ENCODE data around the gene MAEA.

MAEA gene

GRCh38 chr4:1309261-1310010 is 19.7 kb downstream of the MAEA start:
- H3K4me2 ChIP-seq (ENCODE audit: insufficient read depth, low read length, poor library complexity, severe bottlenecking), result peak overlapping the region; percentile 59
- H2AFZ ChIP-seq (ENCODE audit: low read length), result peak overlapping the region; percentile 50
- no peak overlapping the region for H4K8ac ChIP-seq (ENCODE audit: low read depth, low read length)
- peak; percentile 90 for DNase-seq (ENCODE audit: low spot score)
- H3K36me3 ChIP-seq (replicated peaks in 1 of 2; ENCODE audit: control insufficient read depth in 2 of 2, insufficient read depth in 2 of 2, low read length in 2 of 2), result peaks cover 26 to 45% of the 10 kb centered on the region in 2 donors
- no peak overlapping the region for H2BK5ac ChIP-seq (ENCODE audit: low read length)
- H2BK15ac ChIP-seq (ENCODE audit: low read length), result no peak overlapping the region
- H3K4me3 ChIP-seq (ENCODE audit: low read length in 2 of 2), result peak overlapping the region; percentile 41 to 56
- no peak overlapping the region for H3K4ac ChIP-seq (ENCODE audit: low read length)
- H4K91ac ChIP-seq (ENCODE audit: low read depth, low read length, poor library complexity), result no peak overlapping the region
- no CpG with 5 or more reads among the region's 36 CpGs for WGBS, 2 donors (ENCODE audit: extremely low coverage in 2 of 2, insufficient read length in 2 of 2, insufficient replicate concordance in 1 of 2)
- H3K9me3 ChIP-seq (replicated peaks in 1 of 2; ENCODE audit: control insufficient read depth in 2 of 2, insufficient read depth in 1 of 2, low read depth in 1 of 2, low read length in 2 of 2), result peaks cover 6 to 21% of the 10 kb centered on the region in 2 donors
- H2BK120ac ChIP-seq (ENCODE audit: low read depth, low read length), result no peak overlapping the region
- no peak overlapping the region for H3K23ac ChIP-seq (ENCODE audit: low read depth, low read length, poor library complexity)
- H3K14ac ChIP-seq (ENCODE audit: low read length), result peak overlapping the region; percentile 5
- H3K79me1 ChIP-seq (ENCODE audit: low read depth, low read length), result peaks cover 34% of the 10 kb centered on the region
- peak overlapping the region; percentile 45 for H3K18ac ChIP-seq (ENCODE audit: low read length)
- peak overlapping the region; percentile 13 for H3K9ac ChIP-seq (ENCODE audit: low read depth, low read length, poor library complexity)
- no peaks in the 10 kb centered on the region for H3K27me3 ChIP-seq (ENCODE audit: control insufficient read depth in 3 of 3, insufficient read depth in 3 of 3, low read depth in 1 of 3, low read length in 3 of 3)
- no peak overlapping the region for H2AK5ac ChIP-seq (ENCODE audit: low read depth, low read length)
- H2BK12ac ChIP-seq (ENCODE audit: low read length), result no peak overlapping the region
- H3K4me1 ChIP-seq (ENCODE audit: control insufficient read depth in 2 of 2, insufficient read depth in 1 of 2, low read depth in 1 of 2, low read length in 2 of 2), result peaks cover 7 to 16% of the 10 kb centered on the region in 2 donors
- peak overlapping the region; percentile 74 for H3K27ac ChIP-seq (replicated peaks; ENCODE audit: low read length)

GRCh38 chr4:1310031-1310795 is 20.5 kb downstream of the MAEA start:
- H3K18ac ChIP-seq (ENCODE audit: low read length), result peak overlapping the region; percentile 11
- peak overlapping the region; percentile 41 to 56 for H3K4me3 ChIP-seq (ENCODE audit: low read length in 2 of 2)
- peak overlapping the region; percentile 17 for H3K9ac ChIP-seq (ENCODE audit: low read depth, low read length, poor library complexity)
- no peak overlapping the region for H4K8ac ChIP-seq (ENCODE audit: low read depth, low read length)
- H3K4me2 ChIP-seq (ENCODE audit: insufficient read depth, low read length, poor library complexity, severe bottlenecking), result peak overlapping the region; percentile 59
- no CpG with 5 or more reads among the region's 32 CpGs for WGBS, 2 donors (ENCODE audit: extremely low coverage in 2 of 2, insufficient read length in 2 of 2, insufficient replicate concordance in 1 of 2)
- H3K79me1 ChIP-seq (ENCODE audit: low read depth, low read length), result peaks cover 32% of the 10 kb centered on the region
- H3K27me3 ChIP-seq (ENCODE audit: control insufficient read depth in 3 of 3, insufficient read depth in 3 of 3, low read depth in 1 of 3, low read length in 3 of 3), result no peaks in the 10 kb centered on the region
- no peak overlapping the region for H3K4ac ChIP-seq (ENCODE audit: low read length)
- no peak overlapping the region for H4K91ac ChIP-seq (ENCODE audit: low read depth, low read length, poor library complexity)
- peak overlapping the region; percentile 67 for H2AK5ac ChIP-seq (ENCODE audit: low read depth, low read length)
- DNase-seq (ENCODE audit: low spot score), result no peak
- H2AFZ ChIP-seq (ENCODE audit: low read length), result no peak overlapping the region
- H2BK12ac ChIP-seq (ENCODE audit: low read length), result peak overlapping the region; percentile 76
- H3K9me3 ChIP-seq (replicated peaks in 1 of 2; ENCODE audit: control insufficient read depth in 2 of 2, insufficient read depth in 1 of 2, low read depth in 1 of 2, low read length in 2 of 2), result peaks cover 6 to 24% of the 10 kb centered on the region in 2 donors
- peak overlapping the region; percentile 36 for H2BK120ac ChIP-seq (ENCODE audit: low read depth, low read length)
- no peak overlapping the region for H2BK5ac ChIP-seq (ENCODE audit: low read length)
- H3K4me1 ChIP-seq (ENCODE audit: control insufficient read depth in 2 of 2, insufficient read depth in 1 of 2, low read depth in 1 of 2, low read length in 2 of 2), result peaks cover 7 to 16% of the 10 kb centered on the region in 2 donors
- H3K36me3 ChIP-seq (replicated peaks in 1 of 2; ENCODE audit: control insufficient read depth in 2 of 2, insufficient read depth in 2 of 2, low read length in 2 of 2), result peaks cover 29 to 45% of the 10 kb centered on the region in 2 donors
- H2BK15ac ChIP-seq (ENCODE audit: low read length), result no peak overlapping the region
- peak overlapping the region; percentile 25 for H3K14ac ChIP-seq (ENCODE audit: low read length)
- peak overlapping the region; percentile 68 for H3K27ac ChIP-seq (replicated peaks; ENCODE audit: low read length)
- H3K23ac ChIP-seq (ENCODE audit: low read depth, low read length, poor library complexity), result peak overlapping the region; percentile 93

GRCh38 chr4:1310796-1311631 is 21.3 kb downstream of the MAEA start:
- Histone ChIP-seq H3K4ac (ENCODE audit: low read length) (peak overlapping the region; percentile 67), H3K4me3 (ENCODE audit: low read length in 2 of 2) (no peak overlapping the region), H3K9ac (ENCODE audit: low read depth, low read length, poor library complexity) (peak overlapping the region; percentile 85), H2AK5ac (ENCODE audit: low read depth, low read length) (peak overlapping the region; percentile 67), H4K8ac (ENCODE audit: low read depth, low read length) (no peak overlapping the region), H3K9me3 (replicated peaks in 1 of 2; ENCODE audit: control insufficient read depth in 2 of 2, insufficient read depth in 1 of 2, low read depth in 1 of 2, low read length in 2 of 2) (peaks cover 6 to 24% of the 10 kb centered on the region in 2 donors), H3K23ac (ENCODE audit: low read depth, low read length, poor library complexity) (peak overlapping the region; percentile 93), H3K27ac (replicated peaks; ENCODE audit: low read length) (no peak overlapping the region), H3K4me2 (ENCODE audit: insufficient read depth, low read length, poor library complexity, severe bottlenecking) (no peak overlapping the region), H2BK12ac (ENCODE audit: low read length) (peak overlapping the region; percentile 76), H2BK5ac (ENCODE audit: low read length) (no peak overlapping the region), H3K79me1 (ENCODE audit: low read depth, low read length) (peaks cover 33% of the 10 kb centered on the region), H2AFZ (ENCODE audit: low read length) (no peak overlapping the region), H3K36me3 (replicated peaks in 1 of 2; ENCODE audit: control insufficient read depth in 2 of 2, insufficient read depth in 2 of 2, low read length in 2 of 2) (peaks cover 31 to 47% of the 10 kb centered on the region in 2 donors), H3K27me3 (ENCODE audit: control insufficient read depth in 3 of 3, insufficient read depth in 3 of 3, low read depth in 1 of 3, low read length in 3 of 3) (no peaks in the 10 kb centered on the region), H3K18ac (ENCODE audit: low read length) (no peak overlapping the region), H2BK120ac (ENCODE audit: low read depth, low read length) (peak overlapping the region; percentile 36), H3K14ac (ENCODE audit: low read length) (peak overlapping the region; percentile 25), H2BK15ac (ENCODE audit: low read length) (no peak overlapping the region), H4K91ac (ENCODE audit: low read depth, low read length, poor library complexity) (no peak overlapping the region), H3K4me1 (ENCODE audit: control insufficient read depth in 2 of 2, insufficient read depth in 1 of 2, low read depth in 1 of 2, low read length in 2 of 2) (peaks cover 7 to 16% of the 10 kb centered on the region in 2 donors)
- WGBS, 2 donors (ENCODE audit: extremely low coverage in 2 of 2, insufficient read length in 2 of 2, insufficient replicate concordance in 1 of 2), result no CpG with 5 or more reads among the region's 49 CpGs
- no peak for DNase-seq (ENCODE audit: low spot score)
